HG03139 (cell line): Measurements from ENCODE around the gene CACNB4.
"Not testable (repeated sequence)": the region's sequence is repeated elsewhere in the genome, so short reads cannot be mapped to it uniquely, and the experiment has no call there.

Experiments
- ATAC-seq: cut with Tn5 transposase; IDR thresholded peaks from one replicate; pipeline ENCODE4 v1.9.1; 2021; ENCODE audit not compliant: unreplicated experiment

CACNB4 gene

GRCh38 chr2:152024477-152024876, 74.4 kb downstream of the CACNB4 start:
- no peak for ATAC-seq

- ATAC-seq, result no peak
Observed at GRCh38 chr2:152022090-152022489, 76.8 kb downstream of the CACNB4 start.

GRCh38 chr2:152021001-152021400, 77.8 kb downstream of the CACNB4 start:
- ATAC-seq, result not testable (repeated sequence)

GRCh38 chr2:152019732-152020131, 79.1 kb downstream of the CACNB4 start:
- no peak for ATAC-seq

- ATAC-seq, result no peak
Observed at GRCh38 chr2:152016181-152017120, 82.4 kb downstream of the CACNB4 start.

- no peak for ATAC-seq
Observed at GRCh38 chr2:152015552-152015951, 83.3 kb downstream of the CACNB4 start.

- no peak for ATAC-seq
Observed at GRCh38 chr2:152012697-152013096, 86.1 kb downstream of the CACNB4 start.

GRCh38 chr2:152011724-152012123, 87.1 kb downstream of the CACNB4 start:
- no peak for ATAC-seq

- ATAC-seq, result no peak
Observed at GRCh38 chr2:152005607-152006006, 93.2 kb downstream of the CACNB4 start.

GRCh38 chr2:152003283-152003682, 95.6 kb downstream of the CACNB4 start:
- ATAC-seq, result not testable (repeated sequence)

GRCh38 chr2:151999053-151999452, 99.8 kb downstream of the CACNB4 start:
- ATAC-seq, result no peak

- no peak for ATAC-seq
Observed at GRCh38 chr2:151996243-151997003, 102.4 kb downstream of the CACNB4 start.

- no peak for ATAC-seq
Observed at GRCh38 chr2:151995161-151995557, 103.7 kb downstream of the CACNB4 start.

- not testable (repeated sequence) for ATAC-seq
Observed at GRCh38 chr2:151994178-151994577, 104.7 kb downstream of the CACNB4 start.

- no peak for ATAC-seq
Observed at GRCh38 chr2:151991010-151991409, 107.8 kb downstream of the CACNB4 start.

GRCh38 chr2:151989378-151989777, 109.5 kb downstream of the CACNB4 start:
- ATAC-seq, result no peak

GRCh38 chr2:151987484-151987883, 111.4 kb downstream of the CACNB4 start:
- ATAC-seq, result no peak

GRCh38 chr2:151984424-151985083, 114.3 kb downstream of the CACNB4 start:
- ATAC-seq, result no peak

GRCh38 chr2:151983221-151983620, 115.6 kb downstream of the CACNB4 start:
- no peak for ATAC-seq

GRCh38 chr2:151981886-151982285, 117.0 kb downstream of the CACNB4 start:
- ATAC-seq, result no peak

GRCh38 chr2:151979694-151980093, 119.2 kb downstream of the CACNB4 start:
- no peak for ATAC-seq
